H1 (cell line): ENCODE results near the gene PTPN13. TPM values are rescaled to one million over a fixed set of nuclear protein-coding genes. Genes with fewer than 3 reads are reported as not detected.

Source experiments
- CTCF ChIA-PET: fragments of 300-600 bp; sonication (Branson Sonifier 250); formaldehyde crosslinking; loops from one replicate; lab custom pipeline; 2021; ENCODE audit not compliant: partially characterized antibody; lab: Charles Lee
- POLR2A ChIA-PET: fragments of 300-600 bp; sonication (Branson Sonifier 250); formaldehyde crosslinking; loops from one replicate; lab custom pipeline; 2021; ENCODE audit warnings: inconsistent platforms; ENCODE audit not compliant: partially characterized antibody; lab: Charles Lee
- DNase-seq, 2 experiments: peaks; one replicate each; pipeline versions ENCODE4 v3.0.0 to v3.0.0-alpha.2; 2010 to 2022; ENCODE audit warnings: low spot score in 2 of 2, low read depth in 1 of 2, mixed read lengths in 1 of 2
- FAIRE-seq: peaks from 2 replicates; lab custom pipeline; 2011; peaks lifted over from hg19 to GRCh38; lab: Jason Lieb, UNC
- H2AFZ ChIP-seq: 2 replicates; pipeline ENCODE4 v1.8.1; 2012; ENCODE audit warnings: low read length, inconsistent platforms
- H2AK5ac ChIP-seq: 2 replicates; pipeline ENCODE4 v1.6.1; 2013; ENCODE audit warnings: low read depth, low read length
- H2BK120ac ChIP-seq: replicated peaks from 2 replicates; pipeline ENCODE3; 2013; ENCODE audit warnings: low read depth, low read length, inconsistent platforms
- H2BK12ac ChIP-seq: 2 replicates; pipeline ENCODE4 v1.6.1; 2013; ENCODE audit warnings: low read depth, low read length
- H2BK15ac ChIP-seq: 2 replicates; pipeline ENCODE4 v1.6.1; 2013; ENCODE audit warnings: low read length
- H2BK20ac ChIP-seq: 2 replicates; pipeline ENCODE4 v1.6.1; 2013; ENCODE audit warnings: low read length
- H2BK5ac ChIP-seq: 2 replicates; pipeline ENCODE4 v1.6.1; 2013; ENCODE audit warnings: low read depth, low read length
- H3K14ac ChIP-seq: 2 replicates; pipeline ENCODE4 v1.6.1; 2013; ENCODE audit warnings: inconsistent platforms; ENCODE audit not compliant: insufficient read length
- H3K18ac ChIP-seq: 2 replicates; pipeline ENCODE4 v1.6.1; 2013; ENCODE audit warnings: low read length; ENCODE audit errors: extremely low read depth
- H3K23ac ChIP-seq: 2 replicates; pipeline ENCODE4 v1.6.1; 2013; ENCODE audit warnings: inconsistent platforms; ENCODE audit not compliant: insufficient read length
- H3K23me2 ChIP-seq: 2 replicates; pipeline ENCODE4 v1.6.1; 2013; ENCODE audit warnings: low read depth, low read length
- H3K27ac ChIP-seq: 2 replicates; pipeline ENCODE4 v1.6.1; 2011; ENCODE audit warnings: low read depth, low read length, inconsistent platforms
- H3K27me3 ChIP-seq, 4 experiments: replicated peaks in 1 of 4; 1 replicate in 1 of 4; 2 replicates in 3 of 4; pipeline versions ENCODE4 v1.6.1 to v1.8.1; 2011 to 2013; ENCODE audit warnings: low read length in 3 of 4, mild to moderate bottlenecking in 3 of 4, inconsistent platforms in 2 of 4, mixed read lengths in 2 of 4, moderate library complexity in 1 of 4; ENCODE audit not compliant: control insufficient read depth in 3 of 4, insufficient read depth in 3 of 4; ENCODE audit errors: extremely low read depth in 1 of 4
- H3K36me3 ChIP-seq, 4 experiments: 2 replicates each; pipeline versions ENCODE4 v1.6.1 to v1.8.1; 2011 to 2013; ENCODE audit warnings: mild to moderate bottlenecking in 4 of 4, low read length in 3 of 4, moderate library complexity in 2 of 4, control low read depth in 1 of 4, inconsistent platforms in 1 of 4; ENCODE audit not compliant: insufficient read depth in 4 of 4, control insufficient read depth in 2 of 4
- H3K4ac ChIP-seq: replicated peaks from 2 replicates; pipeline ENCODE3; 2013; ENCODE audit warnings: low read length, low read depth, mixed read lengths, inconsistent platforms; ENCODE audit not compliant: insufficient read length
- H3K4me1 ChIP-seq, 4 experiments: replicated peaks in 1 of 4; 1 replicate in 1 of 4; 2 replicates in 3 of 4; pipeline versions ENCODE4 v1.6.1 to v1.8.1; 2011 to 2013; ENCODE audit warnings: low read length in 3 of 4, inconsistent platforms in 2 of 4, mixed read lengths in 1 of 4; ENCODE audit not compliant: insufficient read depth in 4 of 4, control insufficient read depth in 3 of 4
- H3K4me2 ChIP-seq, 2 experiments: 2 replicates each; pipeline versions ENCODE4 v1.6.1 to v1.8.1; 2011 to 2013; ENCODE audit warnings: low read depth in 2 of 2, low read length in 2 of 2, control low read depth in 1 of 2, inconsistent platforms in 1 of 2, mild to moderate bottlenecking in 1 of 2; ENCODE audit not compliant: insufficient read depth in 1 of 2
- H3K4me3 ChIP-seq, 4 experiments: fragments of 200-600, 300-600 bp in 1 of 4; sonication (generic), shearing (Covaris generic), sonication (Bioruptor Twin) in 1 of 4; 2 replicates each; pipeline versions ENCODE4 v1.5.1 to v1.8.1; 2011 to 2016; ENCODE audit warnings: low read length in 4 of 4, low read depth in 3 of 4, control low read depth in 2 of 4, inconsistent platforms in 2 of 4, mild to moderate bottlenecking in 2 of 4, mixed read lengths in 1 of 4, moderate library complexity in 1 of 4; ENCODE audit not compliant: insufficient read depth in 2 of 4; ENCODE audit errors: extremely low read depth in 1 of 4
- H3K56ac ChIP-seq: replicated peaks from 2 replicates; pipeline ENCODE3; 2013; ENCODE audit warnings: low read depth, mild to moderate bottlenecking, mixed read lengths, low read length, inconsistent platforms; ENCODE audit not compliant: insufficient read length
- H3K79me1 ChIP-seq: 2 replicates; pipeline ENCODE4 v1.6.1; 2013; ENCODE audit warnings: low read depth, low read length, control low read depth
- H3K79me2 ChIP-seq, 2 experiments: 2 replicates each; pipeline versions ENCODE4 v1.6.1 to v1.8.1; 2012 to 2013; ENCODE audit warnings: low read length in 2 of 2, mild to moderate bottlenecking in 2 of 2, inconsistent platforms in 1 of 2; ENCODE audit not compliant: insufficient read depth in 2 of 2, control insufficient read depth in 1 of 2
- H3K9ac ChIP-seq, 4 experiments: replicated peaks in 1 of 4; 1 replicate in 1 of 4; 2 replicates in 3 of 4; pipeline versions ENCODE4 v1.6.1 to v1.8.1; 2011 to 2013; ENCODE audit warnings: low read depth in 3 of 4, low read length in 3 of 4, control low read depth in 2 of 4, mild to moderate bottlenecking in 2 of 4, moderate library complexity in 2 of 4, inconsistent platforms in 1 of 4; ENCODE audit errors: extremely low read depth in 1 of 4
- H3K9me3 ChIP-seq, 2 experiments: 2 replicates each; pipeline versions ENCODE4 v1.6.1 to v1.8.1; 2012 to 2013; ENCODE audit warnings: mild to moderate bottlenecking in 2 of 2, moderate library complexity in 2 of 2, control low read depth in 1 of 2, inconsistent platforms in 1 of 2, low read depth in 1 of 2, low read length in 1 of 2, mixed read lengths in 1 of 2; ENCODE audit not compliant: insufficient read depth in 2 of 2
- H4K20me1 ChIP-seq, 2 experiments: replicated peaks in 1 of 2; 2 replicates each; pipeline versions ENCODE3 to v1.8.1; 2011 to 2013; ENCODE audit warnings: inconsistent platforms in 2 of 2, low read length in 2 of 2, mild to moderate bottlenecking in 1 of 2; ENCODE audit not compliant: insufficient read depth in 2 of 2, control insufficient read depth in 1 of 2
- H4K5ac ChIP-seq: 2 replicates; pipeline ENCODE4 v1.6.1; 2013; ENCODE audit warnings: low read length, low read depth, mixed read lengths, inconsistent platforms; ENCODE audit not compliant: insufficient read length
- H4K8ac ChIP-seq: 2 replicates; pipeline ENCODE4 v1.8.0; 2013; ENCODE audit warnings: mild to moderate bottlenecking, moderate library complexity, low read length, inconsistent platforms; ENCODE audit not compliant: insufficient read depth; ENCODE audit errors: extremely low read depth
- H4K91ac ChIP-seq: replicated peaks from 2 replicates; pipeline ENCODE3; 2013; ENCODE audit warnings: low read length, mixed read lengths, inconsistent platforms; ENCODE audit not compliant: insufficient read length
- CBX5 ChIP-seq: fragments of 300-800, 300-1000 bp; sonication (generic); IDR thresholded peaks from 2 replicates; pipeline ENCODE4 v1.7.1; 2016; ENCODE audit warnings: antibody characterized with exemption, low read length, low read depth
- EZH2 ChIP-seq: fragments of 200-600 bp; sonication (generic); IDR thresholded peaks from 2 replicates; pipeline ENCODE4 v1.7.1; 2012; ENCODE audit warnings: low read depth, mild to moderate bottlenecking, moderate library complexity, low read length, inconsistent platforms; ENCODE audit not compliant: severe bottlenecking
- HDAC2 ChIP-seq, 2 experiments: fragments of 300-600 bp in 1 of 2; sonication (generic) in 1 of 2; IDR thresholded peaks; 2 replicates each; pipeline ENCODE4 v1.6.1; 2011 to 2012; ENCODE audit warnings: low read depth in 2 of 2, low read length in 2 of 2, mild to moderate bottlenecking in 2 of 2, moderate library complexity in 2 of 2, borderline replicate concordance in 1 of 2, inconsistent platforms in 1 of 2
- POLR2A ChIP-seq, 2 experiments: IDR thresholded peaks; 1 replicate in 1 of 2; 2 replicates in 1 of 2; pipeline ENCODE4 v1.6.1; 2011; ENCODE audit warnings: low read depth in 2 of 2, low read length in 2 of 2, mild to moderate bottlenecking in 2 of 2; ENCODE audit errors: control extremely low read depth in 1 of 2
- RXRA ChIP-seq: IDR thresholded peaks from 2 replicates; pipeline ENCODE4 v1.6.1; 2011; ENCODE audit warnings: low read depth, mild to moderate bottlenecking, low read length, moderate library complexity; ENCODE audit not compliant: insufficient read depth
- YY1 ChIP-seq: IDR thresholded peaks from 2 replicates; pipeline ENCODE4 v1.6.1; 2011; ENCODE audit warnings: low read depth, mild to moderate bottlenecking, low read length
- ZNF274 ChIP-seq: IDR thresholded peaks from 2 replicates; pipeline ENCODE4 v1.7.0; 2012; ENCODE audit warnings: low read length, borderline replicate concordance; ENCODE audit errors: extremely low read depth
- WGBS, 2 experiments: shearing (Covaris generic) in 1 of 2; methylation state at CpG; one replicate each; pipeline versions ENCODE4 v1.1.6 to v1.1.7; 2013 to 2015; ENCODE audit warnings: low lambda C conversion rate in 2 of 2, mixed read lengths in 2 of 2, inconsistent platforms in 1 of 2, low coverage in 1 of 2, missing lambda C conversion rate in 1 of 2; ENCODE audit not compliant: insufficient replicate concordance in 2 of 2, insufficient coverage in 1 of 2, insufficient read length in 1 of 2; ENCODE audit errors: extremely low coverage in 1 of 2, missing lambda C conversion rate in 1 of 2; 5-methylcytosine and 5-hydroxymethylcytosine counted together
- polyA plus RNA-seq, 7 experiments: library from polyadenylated mRNA; depleted of rRNA in 3 of 7; stranded (reverse) in 5 of 7; unstranded in 2 of 7; fragments of >200 nt in 5 of 7; fragments of 200-250 nt in 2 of 7; gene quantifications; 1 replicate in 5 of 7; 2 replicates in 1 of 7; 4 replicates in 1 of 7; pipeline versions ENCODE4 v1.2.1 to v1.2.3, GENCODE V29; 2011 to 2013; ENCODE audit warnings: missing spikeins in 2 of 7, mixed read lengths in 2 of 7
- total RNA-seq: library from RNA; stranded (reverse); fragmentation: NEBNext Ultra II Directional; extraction: Animal tissue kit (Norgen Biotek cat#: 25700); gene quantifications from 2 replicates; pipeline ENCODE4 v1.2.1, GENCODE V29; 2021

Gene PTPN13
- total and polyA plus RNA-seq, 2 of the 8 experiments (the other 6 are each of a cell fraction or from before 2014, with no cell fraction given), result 12.7 to 57.9 TPM

- FAIRE-seq, result no peak
- Histone ChIP-seq H3K23ac (no peak overlapping the region), H3K79me2 (no peaks in the 10 kb centered on the region), H2BK120ac (no peak overlapping the region), H3K56ac (no peak overlapping the region), H4K20me1 (no peaks in the 10 kb centered on the region), H2BK15ac (no peak overlapping the region), H3K4me3 (no peak overlapping the region), H2BK12ac (no peak overlapping the region), H3K9ac (no peak overlapping the region), H3K23me2 (no peaks in the 10 kb centered on the region), H3K36me3 (peaks cover 0 to 2% (median 0%) of the 10 kb centered on the region in 4 experiments; a peak in 1 of 8 replicates), H2BK20ac (no peak overlapping the region), H3K18ac (no peak overlapping the region), H2AFZ (no peak overlapping the region), H3K14ac (no peak overlapping the region), H3K27ac (no peak overlapping the region), H3K79me1 (no peaks in the 10 kb centered on the region), H4K91ac (no peak overlapping the region), H3K4me2 (no peak overlapping the region), H3K9me3 (no peaks in the 10 kb centered on the region), H3K4me1 (no peaks in the 10 kb centered on the region; a peak in 1 of 7 replicates), H3K27me3 (no peaks in the 10 kb centered on the region), H2AK5ac (no peak overlapping the region), H4K8ac (no peak overlapping the region), H4K5ac (no peak overlapping the region), H2BK5ac (no peak overlapping the region), H3K4ac (no peak overlapping the region)
- POLR2A ChIA-PET, result no interaction called here
- 89% methylated on average over 2 of the region's 2 CpGs; no CpG with 5 or more reads in 1 of the 2 experiments for WGBS, 2 experiments
- DNase-seq, result no peak
- TF ChIP-seq YY1 (no peak), HDAC2 (IDR thresholded peaks at IDR 0.05; ENCODE audit: borderline replicate concordance in 1 of 2, low read depth in 2 of 2, low read length in 2 of 2) (no peak), EZH2 (no peak), POLR2A (IDR thresholded peaks at IDR 0.05; ENCODE audit: control extremely low read depth in 1 of 2, low read depth in 2 of 2, low read length in 2 of 2) (no peak), RXRA (no peak), CBX5 (no peak), ZNF274 (no peak)
- CTCF ChIA-PET, result no interaction called here
These were observed 89.1 kb downstream of the PTPN13 start for GRCh38 chr4:86683167-86683566.
